ENCODE measurements around the gene LYPD4.

- TF ChIP-seq NR2C2 (CRISPR knock-in tag; IDR thresholded peaks at IDR 0.05) (no peak), ZNF232 (CRISPR knock-in tag; IDR thresholded peaks at IDR 0.05) (no peak), CTCF (IDR thresholded peaks at IDR 0.05) (no peak), FOXP4 (CRISPR knock-in tag; IDR thresholded peaks at IDR 0.05) (no peak), MAX (CRISPR knock-in tag; IDR thresholded peaks at IDR 0.05) (no peak), GABPB1 (CRISPR knock-in tag; IDR thresholded peaks at IDR 0.05) (no peak), FOXK1 (CRISPR knock-in tag; IDR thresholded peaks at IDR 0.05) (no peak), NR3C1 (CRISPR knock-in tag; conservative IDR thresholded peaks at IDR 0.05; ENCODE audit: low read depth) (no peak), ETV6 (CRISPR knock-in tag; IDR thresholded peaks at IDR 0.05) (no peak), MXD4 (CRISPR knock-in tag; IDR thresholded peaks at IDR 0.05; ENCODE audit: borderline replicate concordance) (no peak), ZNF138 (CRISPR knock-in tag; conservative IDR thresholded peaks at IDR 0.05) (no peak), NFYB (CRISPR knock-in tag; conservative IDR thresholded peaks at IDR 0.05; ENCODE audit: low read depth) (no peak), MYBL2 (CRISPR knock-in tag; IDR thresholded peaks at IDR 0.05) (no peak), ZNF219 (CRISPR knock-in tag; IDR thresholded peaks at IDR 0.05; ENCODE audit: borderline replicate concordance) (no peak)
These were observed 343 bp upstream of the LYPD4 start, which contains the start of gene DMRTC2 for GRCh38 chr19:41845001-41845050.

All from WTC11 (cell line).